NK-92 treated with Interleukin-12 subunit alpha and Interleukin-12 subunit beta, amount 100 ng/mL, for 24 hours (cell line): Measurements from ENCODE around the gene MICAL2.

Source experiments
- DNase-seq: peaks from one replicate; lab custom pipeline; 2025; lab: John Stamatoyannopoulos, UW

Gene MICAL2

GRCh38 chr11:12099132-12099873, 11.1 kb upstream of the MICAL2 start:
- no peak for DNase-seq

GRCh38 chr11:12100429-12100828, 10.0 kb upstream of the MICAL2 start:
- no peak for DNase-seq

- DNase-seq, result no peak
Observed at GRCh38 chr11:12100841-12101242, 9.5 kb upstream of the MICAL2 start.

- no peak for DNase-seq
Observed at GRCh38 chr11:12101318-12101717, 9.1 kb upstream of the MICAL2 start.

GRCh38 chr11:12102588-12103410, 7.6 kb upstream of the MICAL2 start:
- no peak for DNase-seq

GRCh38 chr11:12103411-12104225, 6.8 kb upstream of the MICAL2 start:
- DNase-seq, result no peak

GRCh38 chr11:12105471-12105870, 4.9 kb upstream of the MICAL2 start:
- DNase-seq, result no peak

GRCh38 chr11:12106101-12106500, 4.3 kb upstream of the MICAL2 start:
- DNase-seq, result no peak

GRCh38 chr11:12106501-12106900, 3.9 kb upstream of the MICAL2 start:
- DNase-seq, result no peak

- DNase-seq, result no peak
Observed at GRCh38 chr11:12108875-12109453, 1.4 kb upstream of the MICAL2 start.

- no peak for DNase-seq
Observed at GRCh38 chr11:12109591-12110196, 696 bp upstream of the MICAL2 start.

GRCh38 chr11:12110714-12111548, 541 bp downstream of the MICAL2 start:
- DNase-seq, result no peak

GRCh38 chr11:12111549-12112520, 1.4 kb downstream of the MICAL2 start:
- no peak for DNase-seq

GRCh38 chr11:12112750-12113149, 2.4 kb downstream of the MICAL2 start:
- no peak for DNase-seq

- DNase-seq, result no peak
Observed at GRCh38 chr11:12113294-12113693, 2.9 kb downstream of the MICAL2 start.

GRCh38 chr11:12114193-12115033, 4.0 kb downstream of the MICAL2 start:
- no peak for DNase-seq

GRCh38 chr11:12116425-12117032, 6.1 kb downstream of the MICAL2 start:
- DNase-seq, result no peak

GRCh38 chr11:12117200-12117599, 6.8 kb downstream of the MICAL2 start:
- no peak for DNase-seq
